LNCaP clone FGC (cell line): Measurements from ENCODE around the gene IRF9.

Experiments
- DNase-seq: peaks from one replicate; pipeline ENCODE4 v3.0.0-alpha.2; 2011; ENCODE audit warnings: low read depth
- H3K4me3 ChIP-seq: 2 replicates; pipeline ENCODE4 v1.5.1; 2011; ENCODE audit warnings: mild to moderate bottlenecking, low read depth, low read length, control low read depth
- CTCF ChIP-seq: IDR thresholded peaks from 2 replicates; pipeline ENCODE4 v1.5.1; 2012; ENCODE audit warnings: mild to moderate bottlenecking; ENCODE audit not compliant: control insufficient read depth, insufficient read depth; ENCODE audit errors: extremely low read depth

IRF9 gene

GRCh38 chr14:24147761-24148428, 13.2 kb upstream of the IRF9 start:
- TF ChIP-seq CTCF: no peak
- DNase-seq: no peak

GRCh38 chr14:24149302-24149969, 11.6 kb upstream of the IRF9 start:
- no peak overlapping the region for H3K4me3 ChIP-seq
- no peak for TF ChIP-seq CTCF

More at GRCh38 chr14:24147761-24148428, 13.2 kb upstream of the IRF9 start:
- peak overlapping the region; percentile 98 for H3K4me3 ChIP-seq

GRCh38 chr14:24150061-24150460, 11.0 kb upstream of the IRF9 start:
- TF ChIP-seq CTCF: no peak
- no peak for DNase-seq
- no peak overlapping the region for H3K4me3 ChIP-seq

More at GRCh38 chr14:24149302-24149969, 11.6 kb upstream of the IRF9 start:
- no peak for DNase-seq

GRCh38 chr14:24150567-24150966, 10.5 kb upstream of the IRF9 start:
- H3K4me3 ChIP-seq: no peak overlapping the region
- no peak for DNase-seq
- no peak for TF ChIP-seq CTCF

- DNase-seq: no peak
- no peak for TF ChIP-seq CTCF
- H3K4me3 ChIP-seq: no peak overlapping the region
Measured at GRCh38 chr14:24150993-24151392, 10.1 kb upstream of the IRF9 start.

GRCh38 chr14:24151404-24152080, 9.5 kb upstream of the IRF9 start:
- DNase-seq: no peak
- no peak for TF ChIP-seq CTCF
- no peak overlapping the region for H3K4me3 ChIP-seq
